AG04449 (cell line): ENCODE measurements around the gene TMEM86B.

Experiments used
- CTCF ChIA-PET: fragments of 350-600 bp; formaldehyde crosslinking; extraction: SDS; loops from one replicate; lab custom pipeline; 2021; ENCODE audit warnings: antibody characterized with exemption; lab: Yijun Ruan, JAX
- POLR2A ChIA-PET: fragments of 400-600, 350-600 bp; formaldehyde crosslinking; extraction: SDS; loops from one replicate; lab custom pipeline; 2020; ENCODE audit warnings: antibody characterized with exemption, inconsistent platforms; lab: Yijun Ruan, JAX
- DNase-seq: peaks from one replicate; pipeline ENCODE4 v3.0.0-alpha.2; 2010; ENCODE audit warnings: low read depth, low spot score
- H3K4me3 ChIP-seq: 2 replicates; pipeline ENCODE4 v1.5.1; 2011; ENCODE audit warnings: low read depth, mild to moderate bottlenecking, control low read depth, low read length
- CTCF ChIP-seq: IDR thresholded peaks from one replicate; pipeline ENCODE4 v1.5.1; 2011; ENCODE audit warnings: mild to moderate bottlenecking, moderate library complexity, low read length, control low read depth, inconsistent platforms; ENCODE audit not compliant: insufficient read depth; ENCODE audit errors: missing control alignments

TMEM86B gene

DNA sequence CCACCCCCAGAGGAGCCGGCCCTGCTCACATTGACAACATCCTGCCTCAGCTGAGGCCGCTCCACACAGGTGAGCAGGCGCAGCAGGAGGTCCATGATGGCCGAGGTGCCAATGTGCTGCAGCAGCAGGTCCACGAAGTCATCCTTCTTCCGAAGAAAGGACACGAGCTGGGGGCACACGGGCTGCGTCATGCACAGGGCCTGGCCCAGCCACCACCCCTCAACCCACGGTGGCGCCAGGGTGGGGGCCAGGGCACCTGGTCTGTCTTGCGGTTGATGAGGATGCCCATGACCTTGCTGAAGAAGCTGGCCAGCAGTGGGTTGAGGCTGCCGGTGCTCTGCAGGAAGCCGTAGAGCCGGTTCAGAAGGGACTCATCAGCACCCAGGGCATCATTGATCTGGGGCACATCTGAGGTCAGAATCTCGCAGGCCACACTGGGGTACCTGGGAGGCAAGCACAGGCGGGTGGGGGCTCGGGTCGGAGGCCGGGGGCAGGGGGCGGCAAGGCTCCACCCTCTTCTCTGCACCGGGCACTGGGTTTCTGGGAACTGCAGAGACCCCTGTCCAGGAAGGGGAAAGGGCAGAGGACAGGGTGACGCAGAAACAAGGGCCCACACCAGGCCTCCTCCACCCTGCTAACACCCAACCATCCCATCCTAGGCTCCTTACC, 16.8 kb upstream of the TMEM86B start:
- H3K4me3 ChIP-seq, result no peak overlapping the region
- ChIA-PET POLR2A (no interaction called here), CTCF (interaction anchor here (0.9 to 1.3 kb wide), 2 partner anchors 9 to 56 kb away, joined by 3 read pairs; no protein-coding TSS in a partner anchor)
- no peak for TF ChIP-seq CTCF
- no peak for DNase-seq

DNA sequence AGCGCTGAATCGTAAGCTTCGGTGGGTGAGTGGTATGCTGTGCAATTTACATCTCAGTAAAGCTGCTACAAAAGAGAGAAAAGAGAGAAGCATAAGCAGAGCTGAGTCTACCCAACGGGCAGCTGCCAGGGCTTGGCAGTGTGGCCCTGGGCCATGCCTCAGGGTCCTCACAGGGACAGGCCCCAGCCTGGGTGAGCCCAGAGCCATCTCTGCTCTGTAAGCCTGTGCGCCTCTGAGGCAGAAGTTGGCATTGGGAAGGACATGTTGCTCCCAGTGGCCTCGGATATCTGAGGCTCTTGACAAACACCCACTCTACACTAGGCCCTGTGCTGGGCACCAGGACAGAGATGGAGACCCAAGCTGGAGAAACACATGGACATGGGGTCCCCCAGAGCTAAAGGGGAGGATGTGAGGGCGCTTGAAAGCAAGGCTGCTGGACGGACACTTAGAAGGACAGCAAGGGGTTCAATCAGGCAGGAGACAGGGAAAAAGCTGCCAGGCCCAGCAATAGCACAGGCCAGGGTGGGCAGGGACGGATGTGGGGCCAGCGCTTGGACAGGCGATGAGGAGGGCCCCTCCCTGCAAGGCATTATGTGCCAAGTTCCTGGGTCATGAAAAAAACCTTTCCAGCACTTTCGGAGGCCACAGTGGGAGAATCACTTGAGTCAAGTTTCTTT, 15.6 kb upstream of the TMEM86B start:
- ChIA-PET POLR2A (no interaction called here), CTCF (interaction anchor here (1.0 to 1.2 kb wide), 3 partner anchors 12 to 174 kb away, joined by 3 to 4 read pairs (median 3); no protein-coding TSS in a partner anchor)
- no peak overlapping the region for H3K4me3 ChIP-seq
- DNase-seq, result no peak
- no peak for TF ChIP-seq CTCF

GRCh38 chr19:55242517-55242916, 14.0 kb upstream of the TMEM86B start:
- CTCF ChIA-PET, result interaction anchor here (1.2 kb wide), 1 partner anchor 60 kb away, joined by 3 read pairs; no protein-coding TSS in a partner anchor
- POLR2A ChIA-PET, result no interaction called here
- no peak overlapping the region for H3K4me3 ChIP-seq
- DNase-seq, result no peak
- TF ChIP-seq CTCF, result no peak

GRCh38 chr19:55241935-55242464, 13.4 kb upstream of the TMEM86B start:
- ChIA-PET CTCF (interaction anchor here (1.2 kb wide), 1 partner anchor 61 kb away, joined by 3 read pairs; no protein-coding TSS in a partner anchor), POLR2A (no interaction called here)
- no peak for TF ChIP-seq CTCF
- DNase-seq, result no peak
- H3K4me3 ChIP-seq, result no peak overlapping the region

- TF ChIP-seq CTCF, result no peak
- CTCF ChIA-PET, result no interaction called here
- DNase-seq, result no peak
- POLR2A ChIA-PET, result no interaction called here
- H3K4me3 ChIP-seq, result no peak overlapping the region
Observed at GRCh38 chr19:55241143-55241934, 12.8 kb upstream of the TMEM86B start.
